Activated CD8-positive, alpha-beta memory T cell treated with anti-CD3 and anti-CD28 coated beads, Interleukin-2, amount 10 ng/mL, durations not matched to agents 7 days and 5 days (primary cell): Measurements from ENCODE around the gene TAS2R42. TPM values are rescaled to one million over a fixed set of nuclear protein-coding genes. Genes with fewer than 3 reads are reported as not detected.

ENCODE experiments used
- ATAC-seq: fragments of 150-1000 bp; cut with Tn5 transposase; one replicate; pipeline ENCODE4 v1.10.0; 2021; ENCODE audit warnings: moderate library complexity
- CTCF ChIA-PET: fragments of 350-600 bp; sonication (Branson Sonifier 250); formaldehyde crosslinking; loops from one replicate; lab custom pipeline; 2021; ENCODE audit warnings: antibody characterized with exemption; lab: Charles Lee
- DNase-seq: peaks from one replicate; pipeline ENCODE4 v3.0.0-alpha.2; 2020
- H3K27ac Mint-ChIP-seq: one replicate; pipeline ENCODE4 v1.8.0; 2021; ENCODE audit warnings: mild to moderate bottlenecking, mixed read lengths
- H3K27me3 Mint-ChIP-seq: one replicate; pipeline ENCODE4 v1.8.0; 2021; ENCODE audit warnings: mixed read lengths
- H3K36me3 Mint-ChIP-seq: one replicate; pipeline ENCODE4 v1.8.0; 2021; ENCODE audit warnings: mild to moderate bottlenecking, mixed read lengths
- H3K4me1 Mint-ChIP-seq: one replicate; pipeline ENCODE4 v1.8.0; 2021; ENCODE audit warnings: mixed read lengths
- H3K4me3 Mint-ChIP-seq: one replicate; pipeline ENCODE4 v1.8.0; 2021; ENCODE audit warnings: mild to moderate bottlenecking, moderate library complexity, mixed read lengths
- H3K9me3 Mint-ChIP-seq: one replicate; pipeline ENCODE4 v1.8.0; 2022; ENCODE audit warnings: low read depth, mixed read lengths
- total RNA-seq, 2 experiments: library from RNA; stranded (reverse); gene quantifications; one replicate each; pipeline ENCODE4 v1.2.3, GENCODE V29; 2021

The TAS2R42 gene
- total RNA-seq, 2 experiments from 2014 or later, result not detected

DNA sequence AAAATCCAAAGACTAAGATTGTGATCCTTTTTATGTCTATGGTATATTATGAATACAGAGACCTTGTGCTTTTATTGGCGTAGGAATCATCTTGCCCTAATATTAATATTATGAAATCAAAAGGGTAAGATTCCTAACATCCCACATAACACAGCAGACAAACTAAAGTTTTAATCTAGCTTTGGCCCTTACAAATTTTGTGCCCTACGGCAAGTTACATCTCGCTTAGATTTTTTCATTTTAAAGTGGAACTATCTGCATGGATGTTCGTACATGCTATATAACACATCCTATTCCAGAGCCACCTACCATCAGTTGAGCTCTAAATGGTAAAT is 16.0 kb downstream of the TAS2R42 start:
- Mint-ChIP-seq H3K27ac (peak overlapping the region; percentile 95), H3K4me1 (peaks cover 44% of the 10 kb centered on the region), H3K27me3 (no peaks in the 10 kb centered on the region), H3K36me3 (peaks cover 49% of the 10 kb centered on the region), H3K9me3 (no peaks in the 10 kb centered on the region), H3K4me3 (peak overlapping the region; percentile 94)
- ATAC-seq, result no peak
- DNase-seq, result no peak
- CTCF ChIA-PET, result interaction anchor here (0.6 to 2.2 kb wide), 6 partner anchors 8 to 454 kb away, joined by 3 to 7 read pairs (median 4); no protein-coding TSS in a partner anchor

DNA sequence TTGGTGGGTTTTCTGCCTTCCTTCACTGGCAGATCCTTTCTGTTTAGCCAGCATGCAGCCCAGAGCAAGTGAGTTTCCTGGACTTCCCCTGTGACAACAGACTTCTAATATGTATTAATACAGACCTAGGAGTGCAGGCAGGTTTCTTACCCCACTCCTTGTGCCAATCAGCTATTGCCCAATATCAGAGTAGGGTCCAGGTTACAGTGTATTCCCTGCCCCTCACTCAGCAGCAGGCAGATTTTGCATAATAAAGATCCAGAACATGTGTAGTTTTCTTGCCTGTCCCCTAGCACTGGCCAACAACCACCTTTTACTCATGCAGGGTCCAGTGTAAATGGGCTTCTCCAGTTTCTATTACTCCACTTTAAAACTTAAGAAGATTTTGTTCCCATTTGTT is 20.4 kb downstream of the TAS2R42 start:
- no peaks in the 10 kb centered on the region for H3K27me3 Mint-ChIP-seq
- no peaks in the 10 kb centered on the region for H3K9me3 Mint-ChIP-seq
- CTCF ChIA-PET, result interaction anchor here (0.6 kb wide), 1 partner anchor 244 kb away, joined by 3 read pairs; no protein-coding TSS in a partner anchor
- peaks cover 53% of the 10 kb centered on the region for H3K36me3 Mint-ChIP-seq
- H3K27ac Mint-ChIP-seq, result no peak overlapping the region
- DNase-seq, result no peak
- H3K4me3 Mint-ChIP-seq, result no peak overlapping the region
- no peak for ATAC-seq
- H3K4me1 Mint-ChIP-seq, result peaks cover 29% of the 10 kb centered on the region

GRCh38 chr12:11164384-11164783 is 22.4 kb downstream of the TAS2R42 start:
- no peak overlapping the region for H3K27ac Mint-ChIP-seq
- peaks cover 57% of the 10 kb centered on the region for H3K36me3 Mint-ChIP-seq
- ATAC-seq (no peak), DNase-seq (no peak)
- CTCF ChIA-PET, result interaction anchor here (1.0 kb wide), 1 partner anchor 222 kb away, joined by 3 read pairs; no protein-coding TSS in a partner anchor
- peaks cover 16% of the 10 kb centered on the region for H3K4me1 Mint-ChIP-seq
- no peaks in the 10 kb centered on the region for H3K27me3 Mint-ChIP-seq
- H3K9me3 Mint-ChIP-seq, result no peaks in the 10 kb centered on the region
- H3K4me3 Mint-ChIP-seq, result no peak overlapping the region

DNA sequence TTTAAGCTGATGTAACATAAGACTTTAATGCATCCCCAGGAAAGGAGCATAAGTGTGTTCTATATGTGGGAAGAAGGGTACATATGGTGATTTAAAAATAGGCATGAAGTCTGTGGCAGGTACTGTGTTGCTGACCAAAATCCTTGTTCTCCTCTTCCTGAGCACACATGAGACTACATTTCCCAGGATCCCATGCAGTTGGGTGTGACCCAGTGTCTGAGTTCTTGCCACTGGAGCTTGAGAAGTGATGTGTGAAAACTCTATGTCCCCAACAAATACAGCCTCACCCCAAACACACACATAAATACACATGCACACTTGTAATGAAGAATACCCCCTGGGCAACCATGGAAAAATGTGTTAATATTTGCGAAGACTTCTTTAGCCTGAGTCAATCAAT is 24.2 kb downstream of the TAS2R42 start:
- H3K27ac Mint-ChIP-seq, result no peak overlapping the region
- no peak for ATAC-seq

GRCh38 chr12:11158885-11159444 is 27.8 kb downstream of the TAS2R42 start:
- no peak overlapping the region for H3K27ac Mint-ChIP-seq
- H3K4me3 Mint-ChIP-seq, result no peak overlapping the region
- DNase-seq (no peak), ATAC-seq (no peak)
- no peaks in the 10 kb centered on the region for H3K27me3 Mint-ChIP-seq
- no peaks in the 10 kb centered on the region for H3K4me1 Mint-ChIP-seq
- H3K36me3 Mint-ChIP-seq, result peaks cover 59% of the 10 kb centered on the region
- CTCF ChIA-PET, result no interaction called here
- peaks cover 5% of the 10 kb centered on the region for H3K9me3 Mint-ChIP-seq

More for the DNA sequence above, 24.2 kb downstream of the TAS2R42 start:
- H3K4me1 Mint-ChIP-seq, result peaks cover 3% of the 10 kb centered on the region
- no peaks in the 10 kb centered on the region for H3K27me3 Mint-ChIP-seq
- DNase-seq, result no peak
- H3K4me3 Mint-ChIP-seq, result no peak overlapping the region
- H3K36me3 Mint-ChIP-seq, result peaks cover 58% of the 10 kb centered on the region
- H3K9me3 Mint-ChIP-seq, result no peaks in the 10 kb centered on the region
- CTCF ChIA-PET, result interaction anchor here (1.6 kb wide), 1 partner anchor 9 kb away, joined by 7 read pairs; the partner anchor contains the start of gene SMIM10L1

DNA sequence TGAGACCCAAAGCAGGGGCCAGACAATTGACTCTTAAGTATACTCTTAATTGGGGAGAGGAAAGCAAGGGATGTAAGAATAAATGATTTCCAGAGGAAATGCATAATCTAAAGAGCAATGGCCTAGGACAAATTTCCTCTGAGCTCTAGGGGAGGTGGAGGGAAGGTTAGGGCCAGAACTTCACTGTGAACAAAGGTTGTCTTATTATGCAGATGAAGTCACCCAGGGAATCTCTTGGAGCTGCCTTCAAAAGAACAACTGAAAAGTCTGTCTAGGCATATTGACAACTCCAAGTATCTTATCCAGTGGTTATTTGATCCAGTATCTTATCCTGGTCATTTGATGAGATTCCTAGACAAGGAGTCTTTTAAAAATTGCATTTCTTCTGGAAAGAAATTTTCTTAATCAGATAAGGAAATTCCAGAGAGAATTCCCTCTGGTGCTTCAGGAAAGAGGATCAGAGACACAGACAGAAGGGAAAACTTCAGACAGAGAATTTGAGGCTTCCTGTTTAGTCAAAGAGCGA is 32.3 kb downstream of the TAS2R42 start:
- Mint-ChIP-seq H3K27ac (no peak overlapping the region), H3K36me3 (peaks cover 56% of the 10 kb centered on the region)
- CTCF ChIA-PET, result no interaction called here

GRCh38 chr12:11152725-11153124 is 34.0 kb downstream of the TAS2R42 start:
- no peaks in the 10 kb centered on the region for H3K27me3 Mint-ChIP-seq
- CTCF ChIA-PET, result no interaction called here

More for the DNA sequence above, 32.3 kb downstream of the TAS2R42 start:
- peaks cover 2% of the 10 kb centered on the region for H3K4me1 Mint-ChIP-seq
- DNase-seq, result no peak
- H3K9me3 Mint-ChIP-seq, result peaks cover 10% of the 10 kb centered on the region
- no peak for ATAC-seq
- H3K4me3 Mint-ChIP-seq, result no peak overlapping the region
- H3K27me3 Mint-ChIP-seq, result no peaks in the 10 kb centered on the region

GRCh38 chr12:11150832-11151231 is 35.9 kb downstream of the TAS2R42 start:
- CTCF ChIA-PET, result no interaction called here
- no peaks in the 10 kb centered on the region for H3K27me3 Mint-ChIP-seq
- no peak for ATAC-seq
- H3K4me1 Mint-ChIP-seq, result peaks cover 2% of the 10 kb centered on the region
- no peak overlapping the region for H3K4me3 Mint-ChIP-seq
- H3K36me3 Mint-ChIP-seq, result peaks cover 35% of the 10 kb centered on the region
- H3K9me3 Mint-ChIP-seq, result peaks cover 7% of the 10 kb centered on the region
- DNase-seq, result no peak
- no peak overlapping the region for H3K27ac Mint-ChIP-seq

More at GRCh38 chr12:11152725-11153124, 34.0 kb downstream of the TAS2R42 start:
- Mint-ChIP-seq H3K4me3 (no peak overlapping the region), H3K9me3 (peaks cover 10% of the 10 kb centered on the region), H3K27ac (no peak overlapping the region), H3K4me1 (peaks cover 2% of the 10 kb centered on the region), H3K36me3 (peaks cover 45% of the 10 kb centered on the region)
- DNase-seq (no peak), ATAC-seq (no peak)

DNA sequence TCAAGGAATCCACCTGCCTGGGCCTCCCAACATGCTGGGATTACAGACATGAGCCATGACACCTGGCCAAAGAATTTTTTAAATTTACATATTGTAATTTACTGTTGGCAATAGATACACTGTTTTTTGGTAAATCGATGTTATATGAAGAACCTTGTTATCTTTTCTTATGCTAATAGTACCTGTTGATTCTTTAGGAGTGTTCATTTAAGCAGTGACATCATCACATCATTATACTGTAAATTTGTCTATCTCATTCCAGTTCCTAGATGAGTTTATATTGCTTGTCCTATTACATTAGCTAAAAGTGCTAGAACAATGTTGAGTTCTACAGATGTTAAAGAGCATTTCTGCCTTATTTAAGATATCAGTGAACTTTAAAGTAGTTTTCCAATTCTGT is 39.3 kb downstream of the TAS2R42 start:
- no peaks in the 10 kb centered on the region for H3K27me3 Mint-ChIP-seq
- no peak for ATAC-seq
- peaks cover 5% of the 10 kb centered on the region for H3K9me3 Mint-ChIP-seq
- H3K27ac Mint-ChIP-seq, result no peak overlapping the region
- peaks cover 34% of the 10 kb centered on the region for H3K36me3 Mint-ChIP-seq
- no peak overlapping the region for H3K4me3 Mint-ChIP-seq
- CTCF ChIA-PET, result no interaction called here
- peaks cover 2% of the 10 kb centered on the region for H3K4me1 Mint-ChIP-seq
- DNase-seq, result no peak

- no peaks in the 10 kb centered on the region for H3K4me1 Mint-ChIP-seq
- H3K36me3 Mint-ChIP-seq, result peaks cover 42% of the 10 kb centered on the region
- peaks cover 6% of the 10 kb centered on the region for H3K9me3 Mint-ChIP-seq
- no peak overlapping the region for H3K4me3 Mint-ChIP-seq
- ATAC-seq (no peak), DNase-seq (no peak)
- H3K27ac Mint-ChIP-seq, result no peak overlapping the region
- CTCF ChIA-PET, result no interaction called here
- H3K27me3 Mint-ChIP-seq, result no peaks in the 10 kb centered on the region
Observed at GRCh38 chr12:11144297-11144696, 42.4 kb downstream of the TAS2R42 start.

GRCh38 chr12:11143352-11143751 is 43.4 kb downstream of the TAS2R42 start:
- CTCF ChIA-PET, result no interaction called here
- peaks cover 43% of the 10 kb centered on the region for H3K36me3 Mint-ChIP-seq
- H3K27ac Mint-ChIP-seq, result no peak overlapping the region
- ATAC-seq (no peak), DNase-seq (no peak)
- H3K9me3 Mint-ChIP-seq, result peaks cover 6% of the 10 kb centered on the region
- H3K4me1 Mint-ChIP-seq, result no peaks in the 10 kb centered on the region
- no peaks in the 10 kb centered on the region for H3K27me3 Mint-ChIP-seq
- no peak overlapping the region for H3K4me3 Mint-ChIP-seq

DNA sequence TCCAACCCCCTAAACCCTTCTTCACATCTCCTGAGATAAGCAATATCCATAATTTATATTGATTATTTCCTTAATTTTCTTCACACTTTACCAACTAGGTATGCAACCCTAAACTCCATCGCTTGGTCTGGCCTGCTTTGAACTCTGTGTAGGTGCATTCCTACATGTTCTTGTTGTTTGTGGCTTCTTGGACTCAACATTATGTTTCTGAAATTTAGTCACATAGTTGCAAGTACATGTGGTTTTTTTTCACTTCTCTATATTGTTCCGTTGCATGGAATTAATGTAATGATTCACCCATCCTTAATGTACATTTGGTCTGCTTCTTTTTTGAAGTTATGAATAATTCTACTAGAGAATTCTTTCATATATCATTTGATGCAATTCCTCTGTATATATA is 50.7 kb downstream of the TAS2R42 start:
- ATAC-seq (no peak), DNase-seq (no peak)
- CTCF ChIA-PET, result no interaction called here
- H3K4me3 Mint-ChIP-seq, result no peak overlapping the region
- peaks cover 33% of the 10 kb centered on the region for H3K36me3 Mint-ChIP-seq
- H3K27ac Mint-ChIP-seq, result no peak overlapping the region
- no peaks in the 10 kb centered on the region for H3K27me3 Mint-ChIP-seq
- no peaks in the 10 kb centered on the region for H3K9me3 Mint-ChIP-seq
- H3K4me1 Mint-ChIP-seq, result peaks cover 10% of the 10 kb centered on the region
